VCaP (cell line): ENCODE results near the gene SPHKAP.
"Not testable (repeated sequence)": the region's sequence is repeated elsewhere in the genome, so short reads cannot be mapped to it uniquely, and the experiment has no call there.

Source experiments
- H3K27ac ChIP-seq: fragments of 450-650 bp; 2 replicates; pipeline ENCODE4 v1.5.1; 2017
- TF ChIP-seq, protein P1 (sequence below): fragments of 450-650 bp; conservative IDR thresholded peaks from 2 replicates; pipeline ENCODE4 v1.5.1; 2017; ENCODE audit warnings: mild to moderate bottlenecking, moderate library complexity

Gene SPHKAP, protein sequence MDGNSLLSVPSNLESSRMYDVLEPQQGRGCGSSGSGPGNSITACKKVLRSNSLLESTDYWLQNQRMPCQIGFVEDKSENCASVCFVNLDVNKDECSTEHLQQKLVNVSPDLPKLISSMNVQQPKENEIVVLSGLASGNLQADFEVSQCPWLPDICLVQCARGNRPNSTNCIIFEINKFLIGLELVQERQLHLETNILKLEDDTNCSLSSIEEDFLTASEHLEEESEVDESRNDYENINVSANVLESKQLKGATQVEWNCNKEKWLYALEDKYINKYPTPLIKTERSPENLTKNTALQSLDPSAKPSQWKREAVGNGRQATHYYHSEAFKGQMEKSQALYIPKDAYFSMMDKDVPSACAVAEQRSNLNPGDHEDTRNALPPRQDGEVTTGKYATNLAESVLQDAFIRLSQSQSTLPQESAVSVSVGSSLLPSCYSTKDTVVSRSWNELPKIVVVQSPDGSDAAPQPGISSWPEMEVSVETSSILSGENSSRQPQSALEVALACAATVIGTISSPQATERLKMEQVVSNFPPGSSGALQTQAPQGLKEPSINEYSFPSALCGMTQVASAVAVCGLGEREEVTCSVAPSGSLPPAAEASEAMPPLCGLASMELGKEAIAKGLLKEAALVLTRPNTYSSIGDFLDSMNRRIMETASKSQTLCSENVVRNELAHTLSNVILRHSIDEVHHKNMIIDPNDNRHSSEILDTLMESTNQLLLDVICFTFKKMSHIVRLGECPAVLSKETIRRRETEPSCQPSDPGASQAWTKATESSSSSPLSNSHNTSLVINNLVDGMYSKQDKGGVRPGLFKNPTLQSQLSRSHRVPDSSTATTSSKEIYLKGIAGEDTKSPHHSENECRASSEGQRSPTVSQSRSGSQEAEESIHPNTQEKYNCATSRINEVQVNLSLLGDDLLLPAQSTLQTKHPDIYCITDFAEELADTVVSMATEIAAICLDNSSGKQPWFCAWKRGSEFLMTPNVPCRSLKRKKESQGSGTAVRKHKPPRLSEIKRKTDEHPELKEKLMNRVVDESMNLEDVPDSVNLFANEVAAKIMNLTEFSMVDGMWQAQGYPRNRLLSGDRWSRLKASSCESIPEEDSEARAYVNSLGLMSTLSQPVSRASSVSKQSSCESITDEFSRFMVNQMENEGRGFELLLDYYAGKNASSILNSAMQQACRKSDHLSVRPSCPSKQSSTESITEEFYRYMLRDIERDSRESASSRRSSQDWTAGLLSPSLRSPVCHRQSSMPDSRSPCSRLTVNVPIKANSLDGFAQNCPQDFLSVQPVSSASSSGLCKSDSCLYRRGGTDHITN (N-terminal part only)

DNA sequence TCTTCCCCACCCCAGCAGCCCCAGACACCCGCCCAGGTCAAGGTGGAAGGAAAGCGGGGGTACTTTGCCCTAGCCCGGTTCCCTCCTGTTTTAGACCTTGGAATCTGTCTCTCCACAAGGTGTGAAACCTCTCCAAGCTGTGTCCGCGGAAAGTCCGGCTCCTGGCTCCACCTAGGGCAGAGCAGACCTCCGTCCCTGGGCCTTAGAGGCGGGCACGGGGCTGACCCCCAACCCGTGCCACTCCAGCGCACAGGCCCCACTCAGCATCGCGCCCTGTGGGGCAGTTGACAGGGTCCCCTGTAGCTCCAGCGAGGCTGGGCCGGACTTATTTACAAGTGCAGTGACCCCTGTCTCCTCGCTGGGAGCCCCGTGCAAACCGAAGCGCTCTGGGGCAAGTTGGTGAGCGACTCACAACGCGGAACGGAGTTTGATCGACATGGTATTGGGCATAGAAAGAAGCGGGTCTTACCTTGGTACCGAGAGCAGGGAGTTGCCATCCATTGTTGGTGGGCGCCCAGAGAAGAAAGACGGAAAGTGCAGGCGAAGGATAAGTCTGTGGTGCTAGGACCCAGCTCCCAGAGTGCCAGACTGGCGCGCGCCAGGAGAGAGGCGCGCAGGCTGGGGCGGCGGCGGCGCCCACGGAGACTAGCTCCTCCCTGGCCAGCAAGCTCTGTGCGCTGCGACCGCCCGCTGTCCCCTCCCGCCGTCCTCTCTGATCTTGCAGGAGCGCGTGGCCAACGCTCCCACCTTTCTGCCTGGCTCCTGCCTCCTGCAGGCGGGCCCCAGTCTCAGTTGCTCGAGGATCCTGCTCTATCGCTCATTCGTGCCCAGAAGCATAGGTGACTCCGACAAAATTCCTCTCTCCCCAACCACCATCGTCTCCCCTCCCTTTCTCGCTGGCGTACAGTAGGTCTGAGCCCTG lies at the start of gene SPHKAP:
Gene SPHKAP (minus strand): TSS at position 590 of the 922 bp plus-strand sequence. CDS start 89 bp downstream, at position 501.
- TF ChIP-seq, protein P1, sequence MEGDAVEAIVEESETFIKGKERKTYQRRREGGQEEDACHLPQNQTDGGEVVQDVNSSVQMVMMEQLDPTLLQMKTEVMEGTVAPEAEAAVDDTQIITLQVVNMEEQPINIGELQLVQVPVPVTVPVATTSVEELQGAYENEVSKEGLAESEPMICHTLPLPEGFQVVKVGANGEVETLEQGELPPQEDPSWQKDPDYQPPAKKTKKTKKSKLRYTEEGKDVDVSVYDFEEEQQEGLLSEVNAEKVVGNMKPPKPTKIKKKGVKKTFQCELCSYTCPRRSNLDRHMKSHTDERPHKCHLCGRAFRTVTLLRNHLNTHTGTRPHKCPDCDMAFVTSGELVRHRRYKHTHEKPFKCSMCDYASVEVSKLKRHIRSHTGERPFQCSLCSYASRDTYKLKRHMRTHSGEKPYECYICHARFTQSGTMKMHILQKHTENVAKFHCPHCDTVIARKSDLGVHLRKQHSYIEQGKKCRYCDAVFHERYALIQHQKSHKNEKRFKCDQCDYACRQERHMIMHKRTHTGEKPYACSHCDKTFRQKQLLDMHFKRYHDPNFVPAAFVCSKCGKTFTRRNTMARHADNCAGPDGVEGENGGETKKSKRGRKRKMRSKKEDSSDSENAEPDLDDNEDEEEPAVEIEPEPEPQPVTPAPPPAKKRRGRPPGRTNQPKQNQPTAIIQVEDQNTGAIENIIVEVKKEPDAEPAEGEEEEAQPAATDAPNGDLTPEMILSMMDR: no peak
- no peak within 1 kb of the TSS for H3K27ac ChIP-seq

DNA sequence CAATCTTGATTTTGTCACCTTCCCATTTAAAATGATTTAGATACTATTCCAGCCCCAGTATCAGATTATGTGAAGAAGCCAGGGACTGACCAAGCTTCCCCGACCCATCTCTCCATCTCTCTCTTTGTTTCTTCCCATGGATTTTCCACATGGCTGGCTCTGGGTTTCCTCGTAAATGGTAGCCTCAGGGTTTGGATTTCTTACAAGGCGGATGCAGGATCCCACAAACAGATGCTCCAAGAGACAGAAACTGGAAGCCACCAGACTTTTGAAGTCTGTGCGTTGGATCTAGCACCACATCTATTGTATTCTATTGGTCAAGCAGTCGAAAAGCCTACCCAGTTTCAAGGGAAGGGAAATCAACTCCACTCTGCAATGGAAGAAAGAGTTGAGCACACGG lies 46.0 kb upstream of the SPHKAP start:
- TF ChIP-seq, protein P1: no peak

DNA sequence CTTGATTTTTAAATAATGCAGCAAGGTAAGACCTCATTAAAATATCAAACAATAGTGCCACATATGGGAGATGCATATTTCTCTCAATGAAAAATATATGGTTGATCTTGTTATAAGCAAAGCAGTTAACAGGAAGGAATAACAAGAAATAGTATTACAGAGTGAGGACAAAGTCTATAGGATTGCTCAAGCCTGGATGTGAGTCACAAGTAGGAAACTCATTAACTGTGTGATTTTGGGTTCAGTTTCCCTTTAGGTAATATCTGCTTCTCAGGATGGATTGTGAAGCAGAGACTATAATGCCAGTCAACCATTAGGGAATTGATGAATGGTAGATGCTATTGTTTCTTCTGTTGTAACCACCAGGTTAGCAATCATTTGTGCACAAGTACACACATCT lies 42.9 kb upstream of the SPHKAP start:
- TF ChIP-seq, protein P1: no peak
- no peak overlapping the region for H3K27ac ChIP-seq

More for the DNA sequence above, 46.0 kb upstream of the SPHKAP start:
- no peak overlapping the region for H3K27ac ChIP-seq

DNA sequence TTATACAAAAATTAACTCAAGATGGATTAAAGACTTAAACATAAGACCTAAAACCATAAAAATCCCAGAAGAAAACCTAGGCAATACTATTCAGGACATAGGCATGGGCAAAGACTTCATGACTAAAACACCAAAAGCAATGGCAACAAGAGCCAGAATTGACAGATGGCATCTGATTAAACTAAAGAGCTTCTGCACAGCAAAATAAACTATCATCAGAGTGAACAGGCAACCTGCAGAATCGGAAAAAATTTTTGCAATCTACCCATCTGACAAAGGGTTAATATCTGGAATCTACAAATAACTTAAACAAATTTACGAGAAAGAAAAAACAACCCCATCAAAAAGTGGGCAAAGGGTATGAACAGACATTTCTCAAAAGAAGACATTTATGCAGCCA lies 37.1 kb upstream of the SPHKAP start:
- H3K27ac ChIP-seq: not testable (repeated sequence)

DNA sequence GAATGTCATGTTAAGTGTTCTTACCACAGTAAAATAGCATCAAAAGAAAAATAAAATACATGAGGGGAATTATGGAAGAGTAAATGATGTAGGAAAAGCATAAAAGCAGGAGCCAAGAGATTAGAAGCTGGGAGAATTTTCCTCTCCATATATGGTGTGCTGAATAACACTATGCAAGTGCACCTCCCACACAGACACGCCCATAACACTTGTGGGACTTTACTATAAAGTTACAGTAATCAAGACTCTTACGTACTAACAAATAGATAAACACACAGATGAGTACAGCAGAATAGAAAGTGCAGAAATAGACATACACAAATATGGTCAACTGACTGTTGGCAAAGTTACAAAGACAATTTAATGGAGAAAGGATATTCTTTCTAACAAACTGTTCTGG lies 16.0 kb upstream of the SPHKAP start:
- no peak overlapping the region for H3K27ac ChIP-seq
- TF ChIP-seq, protein P1: no peak

DNA sequence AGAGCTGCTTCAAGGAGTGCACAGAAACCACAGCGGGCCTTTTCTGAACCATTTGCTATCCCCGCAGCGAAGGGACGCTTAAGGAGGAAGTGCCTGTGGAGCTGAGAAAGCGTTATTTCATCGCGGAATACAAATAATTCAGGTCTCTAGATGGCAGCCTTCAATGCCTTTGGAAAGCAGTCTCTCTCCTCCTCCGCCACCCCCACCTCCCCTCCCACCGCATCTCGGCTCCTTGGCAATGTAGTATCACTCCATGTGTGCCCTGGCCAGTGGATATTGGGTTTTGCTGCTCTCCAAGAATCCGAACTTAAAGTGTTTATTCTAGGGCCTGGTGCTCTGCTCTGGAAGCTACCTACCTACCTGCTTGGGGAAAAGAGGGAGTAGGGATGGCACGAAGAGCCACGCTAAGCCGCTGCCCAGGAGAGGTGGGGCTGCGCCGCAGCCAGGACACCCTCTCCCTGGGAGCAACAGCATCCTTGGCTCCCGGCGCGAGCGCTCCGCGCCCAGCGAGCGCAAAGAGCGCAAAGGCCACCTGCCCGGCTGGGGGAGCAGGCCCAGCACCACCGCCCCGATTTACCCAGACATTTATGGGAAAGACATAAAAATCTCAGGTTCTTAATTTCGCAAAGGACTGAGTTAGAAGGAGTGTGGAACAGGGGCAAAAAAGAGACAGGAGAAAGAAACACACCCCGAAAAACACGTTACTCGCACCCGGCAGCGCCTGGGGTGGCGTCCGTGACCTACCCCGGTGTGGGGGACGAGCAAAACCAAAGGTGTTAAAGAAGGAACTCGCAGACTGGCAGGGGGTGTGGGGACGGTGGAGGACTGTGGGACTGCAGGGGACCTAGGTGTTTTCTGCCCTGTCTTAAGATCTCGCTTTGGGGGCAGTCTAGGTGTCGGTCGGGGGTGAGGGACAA lies 1.0 kb downstream of the SPHKAP start:
- H3K27ac ChIP-seq: no peak overlapping the region
- TF ChIP-seq, protein P1: no peak
